Kasumi-1 (cell line): Measurements from ENCODE around the gene MTA3.
A peak's percentile ranks its signal among the peaks of the same experiment; 100 is the strongest.
"Not testable (repeated sequence)": the region's sequence is repeated elsewhere in the genome, so short reads cannot be mapped to it uniquely, and the experiment has no call there.

ENCODE experiments used
- DNase-seq, 2 experiments: peaks; one replicate each; lab custom pipeline; 2025; lab: John Stamatoyannopoulos, UW

MTA3 gene

GRCh38 chr2:42663106-42663780 is 94.8 kb downstream of the MTA3 start:
- DNase-seq = peak; percentile 80 to 85

DNA sequence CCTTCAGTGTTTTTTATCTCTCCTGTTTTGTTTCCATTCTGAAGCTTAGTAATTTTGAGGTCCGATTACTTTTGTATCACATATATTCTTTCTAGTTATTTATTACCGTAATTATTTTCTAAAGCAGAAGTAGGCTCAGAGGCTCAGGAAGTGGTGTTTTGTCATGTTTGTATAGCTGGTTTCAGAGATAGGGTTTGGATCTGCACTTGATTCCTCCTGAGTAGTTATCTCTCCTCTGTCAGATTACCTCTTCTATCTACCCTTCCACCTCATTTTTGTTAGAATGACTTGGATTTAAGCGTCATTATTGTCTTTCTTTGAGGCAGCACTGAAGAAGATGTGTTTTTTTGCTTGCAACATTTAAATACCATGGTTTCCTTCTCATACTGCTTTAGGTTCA is 95.4 kb downstream of the MTA3 start:
- DNase-seq = peak; percentile 83 to 91

GRCh38 chr2:42673989-42674579 is 105.7 kb downstream of the MTA3 start:
- DNase-seq = no peak

GRCh38 chr2:42675815-42676214 is 107.4 kb downstream of the MTA3 start:
- no peak for DNase-seq

GRCh38 chr2:42685303-42685702 is 116.9 kb downstream of the MTA3 start:
- no peak for DNase-seq

DNA sequence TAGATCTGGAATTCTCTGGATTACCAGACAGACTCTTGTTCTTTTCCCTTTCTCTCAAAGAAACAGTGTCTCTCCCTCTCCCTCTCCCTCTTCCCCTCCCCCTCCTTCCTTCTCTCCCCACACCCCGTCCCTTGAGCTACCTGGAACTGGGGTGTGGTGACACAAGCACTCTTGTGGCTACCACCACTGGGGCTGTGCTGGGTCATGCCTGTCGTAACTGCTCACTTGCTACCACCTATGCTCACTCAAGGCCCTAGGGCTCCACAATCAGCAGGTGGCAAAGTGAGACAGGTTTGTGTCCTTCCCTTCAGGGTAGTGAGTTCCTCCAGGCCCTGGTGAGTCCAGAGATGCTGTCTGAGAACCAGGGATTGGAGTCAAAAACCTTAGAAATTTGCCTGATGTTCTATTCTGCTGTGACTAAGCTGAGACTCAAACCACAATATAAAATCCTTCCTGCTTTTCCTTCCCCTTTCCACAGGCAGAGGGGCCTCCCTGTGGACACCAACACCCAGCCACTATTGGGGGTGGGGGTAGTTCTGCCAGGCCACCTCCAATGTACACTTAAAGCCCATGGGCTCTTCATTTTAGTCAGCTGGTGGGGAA is 124.7 kb downstream of the MTA3 start:
- peak; percentile 70 to 76 for DNase-seq

DNA sequence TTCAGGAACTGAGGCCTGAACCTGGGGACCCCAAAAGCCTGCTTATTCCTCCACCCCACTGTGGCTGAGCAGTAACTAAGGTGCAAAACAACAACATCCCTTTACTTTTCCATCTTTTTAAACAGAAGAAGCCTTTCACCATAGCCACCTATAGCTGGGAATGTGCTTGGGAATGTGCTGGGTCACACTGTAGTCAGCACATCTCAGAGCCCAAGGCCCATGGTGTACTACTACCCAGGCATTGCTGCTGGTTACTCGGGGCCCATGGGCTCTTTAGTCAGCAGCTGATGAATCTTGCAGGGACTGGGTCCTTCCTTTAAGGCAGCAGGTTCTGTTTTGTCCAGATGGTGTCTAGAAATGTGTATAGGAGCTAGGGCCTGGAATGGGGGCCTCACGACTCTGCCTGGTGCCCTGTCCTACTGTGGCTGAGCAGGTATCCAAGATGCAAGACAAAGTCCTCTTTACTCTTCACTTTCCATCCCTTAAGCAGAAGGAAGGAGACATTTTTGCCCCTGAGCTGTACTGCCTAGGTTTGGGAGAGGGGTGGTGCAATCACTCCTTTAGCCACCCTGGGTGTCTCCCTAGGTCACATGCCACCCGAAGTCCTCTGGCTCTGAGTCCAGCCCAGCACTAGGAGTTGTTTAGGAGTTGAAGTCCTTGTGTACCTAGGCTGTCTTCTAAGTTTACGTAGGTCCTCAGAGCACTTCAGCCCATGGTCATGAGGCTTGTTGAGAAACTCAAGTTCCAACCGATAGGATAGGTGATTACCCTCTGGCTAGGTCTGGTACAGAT is 125.5 kb downstream of the MTA3 start:
- DNase-seq = no peak

DNA sequence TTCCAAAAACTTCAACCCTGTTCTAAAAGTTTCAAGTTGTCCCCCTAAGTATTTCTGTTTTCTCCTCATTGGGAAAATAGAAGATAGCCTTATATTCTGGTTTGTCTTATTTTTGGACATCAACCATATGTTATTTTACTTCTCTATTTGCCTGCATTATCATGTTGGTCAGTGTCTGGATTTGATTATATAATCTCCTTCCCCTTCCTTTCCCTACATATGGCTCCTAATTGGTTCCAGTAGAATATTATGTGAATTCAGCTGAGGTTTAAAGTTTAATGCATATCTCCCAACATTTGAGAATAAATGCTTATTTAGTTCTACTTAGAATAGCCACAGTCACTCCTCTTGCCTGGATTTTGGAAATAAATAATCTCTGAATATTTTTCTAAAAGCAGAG is 128.6 kb downstream of the MTA3 start:
- no peak for DNase-seq

GRCh38 chr2:42698940-42699339 is 130.5 kb downstream of the MTA3 start:
- no peak for DNase-seq

DNA sequence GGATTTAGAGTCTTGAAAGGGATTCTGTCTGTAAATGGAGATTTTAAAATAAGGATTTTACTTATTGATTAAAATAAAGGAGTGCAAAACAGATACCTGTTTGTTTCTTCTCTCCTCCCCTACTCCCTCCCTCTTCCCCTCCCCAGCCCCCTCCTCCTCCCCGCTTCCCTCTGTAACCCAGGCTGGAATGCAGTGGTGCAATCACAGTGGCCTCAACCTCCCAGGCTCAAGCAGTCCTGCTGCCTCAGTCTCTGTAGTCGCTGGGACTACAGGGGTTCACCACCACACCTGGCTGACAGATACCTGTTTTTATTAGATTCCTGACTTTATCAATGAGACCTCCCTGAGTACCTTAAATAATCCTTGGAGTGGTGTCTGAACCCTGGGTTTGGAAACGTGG is 138.4 kb downstream of the MTA3 start:
- DNase-seq = no peak

DNA sequence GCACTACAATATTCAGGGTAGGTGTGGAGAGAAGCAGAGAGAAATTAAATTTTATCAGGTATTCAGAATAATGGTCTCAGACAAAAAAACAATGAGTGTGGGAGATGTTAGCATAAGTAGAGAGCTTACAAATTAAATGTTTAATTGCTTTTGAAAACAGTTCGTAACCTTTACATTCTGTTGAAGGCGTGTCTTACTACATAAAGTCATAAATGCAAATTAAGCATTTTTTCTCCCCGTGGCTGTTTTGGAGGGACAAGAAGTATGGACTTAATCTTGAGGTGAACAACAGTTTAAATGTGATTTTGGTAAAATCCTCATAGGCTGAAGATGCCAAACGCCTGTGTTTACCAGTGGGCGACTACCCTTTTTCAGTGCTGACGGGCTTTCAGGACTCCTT is 139.7 kb downstream of the MTA3 start:
- DNase-seq = no peak

DNA sequence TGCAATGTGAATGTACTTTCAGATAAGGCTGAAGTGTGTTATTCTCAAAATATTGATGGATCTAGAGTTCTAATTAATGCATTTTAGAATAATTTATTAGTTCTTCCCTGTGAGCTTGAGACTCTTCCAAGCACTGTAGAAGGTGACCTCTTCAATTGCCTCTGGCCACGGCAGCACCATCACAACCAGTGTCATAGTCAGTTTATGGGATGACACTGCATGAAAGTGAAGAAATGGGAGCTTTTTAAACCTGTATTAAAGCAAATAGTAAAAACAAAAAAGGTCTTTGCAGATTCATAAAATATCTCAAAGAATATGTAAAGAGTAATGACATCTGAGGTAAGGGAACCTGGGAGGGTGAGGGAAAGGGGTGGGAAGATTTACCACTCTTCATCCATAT is 143.5 kb downstream of the MTA3 start:
- DNase-seq = no peak

- no peak for DNase-seq
Observed at GRCh38 chr2:42712934-42713333, 144.5 kb downstream of the MTA3 start.

DNA sequence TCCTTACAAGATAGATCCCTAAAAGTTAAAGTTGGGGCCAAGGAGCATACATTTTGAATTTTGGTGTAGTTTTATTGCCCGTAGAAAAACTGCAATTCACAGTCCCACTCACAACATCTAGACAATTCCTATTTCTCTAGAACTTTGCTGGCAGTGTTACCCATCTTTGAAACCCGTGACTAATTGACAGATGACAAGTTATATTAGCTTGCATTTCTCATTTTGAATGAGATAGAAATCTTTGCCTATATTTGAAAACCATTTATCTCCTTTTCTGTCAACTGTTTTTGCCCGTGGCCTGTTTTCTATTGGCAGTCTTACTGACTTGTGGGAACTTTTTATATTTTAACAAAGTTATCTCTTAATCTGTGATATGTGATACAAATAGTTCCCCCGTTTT is 145.5 kb downstream of the MTA3 start:
- DNase-seq = no peak

DNA sequence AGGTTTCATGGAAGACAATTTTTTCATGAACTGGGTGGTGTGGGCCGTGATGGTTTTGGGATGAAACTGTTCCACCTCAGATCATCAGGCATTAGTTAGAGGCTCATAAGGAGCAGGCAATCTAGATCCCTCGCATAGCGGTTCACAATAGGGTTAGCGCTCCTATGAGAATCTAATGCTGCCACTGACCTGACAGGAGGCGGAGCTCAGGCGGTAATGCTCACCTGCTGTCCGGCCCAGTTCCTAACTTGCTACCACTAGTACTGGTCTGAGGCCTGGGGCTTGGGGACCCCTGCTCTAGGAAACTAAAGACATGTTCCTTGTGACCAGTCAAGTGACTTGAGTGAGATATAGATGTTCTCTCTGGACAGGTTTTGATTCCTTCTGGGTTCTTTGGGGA is 146.3 kb downstream of the MTA3 start:
- DNase-seq = no peak

- no peak for DNase-seq
Observed at GRCh38 chr2:42721898-42722297, 153.5 kb downstream of the MTA3 start.

- no peak for DNase-seq
Observed at GRCh38 chr2:42722320-42723190, 154.1 kb downstream of the MTA3 start.

DNA sequence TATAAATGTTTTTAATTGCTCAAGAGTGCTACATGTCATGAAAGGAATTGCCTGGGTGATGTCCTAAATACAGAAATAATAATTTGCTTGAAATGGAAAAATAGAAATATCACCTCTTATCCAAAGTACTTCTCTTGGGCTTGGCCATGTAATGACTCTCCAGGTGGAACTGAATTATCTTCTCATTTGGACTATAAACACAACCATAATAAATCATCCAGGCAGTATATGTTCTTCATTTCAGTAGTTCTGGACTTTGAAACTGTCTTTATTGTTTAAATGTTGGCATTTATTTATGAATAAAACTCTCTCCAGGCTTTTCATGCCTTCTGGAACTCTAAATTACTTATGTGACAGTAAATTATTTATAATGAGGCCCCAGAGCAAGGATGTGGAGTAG is 155.0 kb downstream of the MTA3 start:
- no peak for DNase-seq

- DNase-seq = no peak
Observed at GRCh38 chr2:42724886-42725285, 156.5 kb downstream of the MTA3 start.

DNA sequence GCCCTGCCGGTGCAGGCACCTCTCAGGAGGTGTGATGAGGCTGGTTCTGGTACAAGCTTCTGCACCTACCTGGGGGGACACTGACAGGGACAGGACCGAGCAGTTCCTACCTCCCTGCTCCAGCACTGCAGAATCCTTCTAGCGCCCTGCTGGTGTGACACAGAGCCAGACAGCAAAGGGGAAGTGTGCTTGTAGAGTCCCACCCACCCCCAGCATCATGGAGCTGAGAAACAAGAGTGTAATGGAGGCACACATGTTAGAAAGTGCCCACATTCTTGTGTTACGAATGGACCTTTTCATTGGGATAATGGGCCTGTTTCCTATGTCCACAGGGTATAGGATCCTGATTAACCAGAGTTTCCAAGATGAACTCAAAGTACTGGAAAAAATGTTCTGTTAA is 157.2 kb downstream of the MTA3 start:
- peak; percentile 50 to 58 for DNase-seq

DNA sequence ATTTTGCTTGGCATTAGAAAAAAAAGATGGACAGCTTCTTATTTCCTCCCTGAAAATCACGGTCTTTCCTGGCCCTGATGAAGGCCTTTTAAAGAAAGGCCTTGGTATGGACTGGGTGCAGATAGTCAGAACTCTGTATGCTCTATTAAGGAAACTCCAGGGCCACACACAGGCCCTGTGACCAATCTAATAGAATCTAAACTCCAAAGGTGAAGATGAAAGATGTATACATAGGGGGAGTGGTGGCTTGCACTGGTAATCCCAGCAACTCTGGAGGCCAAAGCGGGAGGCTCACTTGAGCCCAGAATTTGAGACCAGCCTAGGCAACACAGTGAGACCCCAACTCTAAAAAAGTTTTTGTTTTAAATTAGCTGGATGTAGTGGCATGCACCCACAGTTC is 158.2 kb downstream of the MTA3 start:
- no peak for DNase-seq

DNA sequence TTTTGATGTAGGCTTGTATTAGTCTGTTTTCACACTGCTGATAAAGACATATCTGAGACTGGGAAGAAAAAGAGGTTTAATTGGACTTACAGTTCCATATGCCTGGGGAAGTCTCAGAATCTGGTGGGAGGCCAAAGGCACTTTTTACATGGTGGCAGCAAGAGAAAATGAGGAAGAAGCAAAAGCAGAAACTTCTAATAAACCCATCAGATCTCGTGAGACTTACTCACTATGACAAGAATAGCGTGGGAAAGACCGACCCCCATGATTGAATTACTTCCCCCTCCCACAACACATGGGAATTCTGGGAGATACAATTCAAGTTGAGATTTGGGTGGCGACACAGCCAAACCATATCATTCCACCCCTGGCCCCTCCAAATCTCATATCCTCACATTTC is 162.9 kb downstream of the MTA3 start:
- not testable (repeated sequence) for DNase-seq
